ENCODE results near the gene NEDD9.

Gene NEDD9

GRCh38 chr6:11174242-11174611 lies 58.2 kb downstream of the NEDD9 start:
- H3K36me3 Mint-ChIP-seq = no peaks in the 10 kb centered on the region
- H3K4me3 Mint-ChIP-seq = no peak overlapping the region
- H3K9me3 Mint-ChIP-seq = no peaks in the 10 kb centered on the region
- peaks cover 14% of the 10 kb centered on the region for H3K4me1 Mint-ChIP-seq
- peak in 1 of 2 donors; percentile 45 for DNase-seq (ENCODE audit: low spot score in 2 of 2)
- H3K27ac Mint-ChIP-seq = no peak overlapping the region
- ATAC-seq = no peak

GRCh38 chr6:11172501-11173327 lies 59.8 kb downstream of the NEDD9 start:
- Mint-ChIP-seq H3K4me1 (peaks cover 19% of the 10 kb centered on the region), H3K36me3 (no peaks in the 10 kb centered on the region), H3K4me3 (peak overlapping the region; percentile 41), H3K9me3 (no peaks in the 10 kb centered on the region), H3K27ac (peak overlapping the region; percentile 57)
- peak; percentile 61 for ATAC-seq
- DNase-seq (ENCODE audit: low spot score in 2 of 2) = peak; percentile 74 to 92

- Mint-ChIP-seq H3K9me3 (no peaks in the 10 kb centered on the region), H3K27ac (no peak overlapping the region), H3K4me3 (peak overlapping the region; percentile 41), H3K4me1 (peaks cover 19% of the 10 kb centered on the region), H3K36me3 (no peaks in the 10 kb centered on the region)
- no peak for DNase-seq (ENCODE audit: low spot score in 2 of 2)
- no peak for ATAC-seq
These were observed 60.5 kb downstream of the NEDD9 start for GRCh38 chr6:11171952-11172351.

GRCh38 chr6:11168091-11168635 lies 64.3 kb downstream of the NEDD9 start:
- Mint-ChIP-seq H3K36me3 (no peaks in the 10 kb centered on the region), H3K9me3 (no peaks in the 10 kb centered on the region), H3K4me1 (peaks cover 44% of the 10 kb centered on the region), H3K4me3 (no peak overlapping the region), H3K27ac (peak overlapping the region; percentile 38)
- DNase-seq (ENCODE audit: low spot score in 2 of 2) (no peak), ATAC-seq (no peak)

- Mint-ChIP-seq H3K27ac (no peak overlapping the region), H3K4me1 (peaks cover 39% of the 10 kb centered on the region), H3K4me3 (no peak overlapping the region), H3K9me3 (no peaks in the 10 kb centered on the region), H3K36me3 (no peaks in the 10 kb centered on the region)
- DNase-seq (ENCODE audit: low spot score in 2 of 2) (no peak), ATAC-seq (no peak)
These were observed 65.5 kb downstream of the NEDD9 start for GRCh38 chr6:11166948-11167347.

- Mint-ChIP-seq H3K4me3 (no peak overlapping the region), H3K9me3 (no peaks in the 10 kb centered on the region), H3K36me3 (no peaks in the 10 kb centered on the region), H3K27ac (peak overlapping the region; percentile 73), H3K4me1 (peaks cover 43% of the 10 kb centered on the region)
- DNase-seq (ENCODE audit: low spot score in 2 of 2) (no peak), ATAC-seq (peak; percentile 51)
These were observed 67.5 kb downstream of the NEDD9 start for GRCh38 chr6:11164717-11165646.

- peak; percentile 92 for ATAC-seq
- peak overlapping the region; percentile 73 for H3K27ac Mint-ChIP-seq
- H3K9me3 Mint-ChIP-seq = no peaks in the 10 kb centered on the region
- peaks cover 40% of the 10 kb centered on the region for H3K4me1 Mint-ChIP-seq
- no peak overlapping the region for H3K4me3 Mint-ChIP-seq
- no peaks in the 10 kb centered on the region for H3K36me3 Mint-ChIP-seq
- DNase-seq (ENCODE audit: low spot score in 2 of 2) = peak in 1 of 2 donors; percentile 64
These were observed 68.5 kb downstream of the NEDD9 start for GRCh38 chr6:11163932-11164331.

GRCh38 chr6:11162262-11162661 lies 70.2 kb downstream of the NEDD9 start:
- H3K9me3 Mint-ChIP-seq = no peaks in the 10 kb centered on the region
- no peak for ATAC-seq
- no peak for DNase-seq (ENCODE audit: low spot score in 2 of 2)
- no peak overlapping the region for H3K4me3 Mint-ChIP-seq
- H3K27ac Mint-ChIP-seq = no peak overlapping the region
- H3K4me1 Mint-ChIP-seq = peaks cover 37% of the 10 kb centered on the region
- H3K36me3 Mint-ChIP-seq = no peaks in the 10 kb centered on the region

GRCh38 chr6:11161031-11161956 lies 71.2 kb downstream of the NEDD9 start:
- Mint-ChIP-seq H3K9me3 (no peaks in the 10 kb centered on the region), H3K4me1 (peaks cover 37% of the 10 kb centered on the region), H3K36me3 (no peaks in the 10 kb centered on the region), H3K27ac (no peak overlapping the region), H3K4me3 (no peak overlapping the region)
- DNase-seq (ENCODE audit: low spot score in 2 of 2) (no peak), ATAC-seq (no peak)

GRCh38 chr6:11160199-11160598 lies 72.3 kb downstream of the NEDD9 start:
- ATAC-seq (no peak), DNase-seq (ENCODE audit: low spot score in 2 of 2) (no peak)
- Mint-ChIP-seq H3K4me1 (peaks cover 29% of the 10 kb centered on the region), H3K27ac (no peak overlapping the region), H3K36me3 (no peaks in the 10 kb centered on the region), H3K9me3 (no peaks in the 10 kb centered on the region), H3K4me3 (no peak overlapping the region)

GRCh38 chr6:11155589-11155988 lies 76.9 kb downstream of the NEDD9 start:
- H3K36me3 Mint-ChIP-seq = no peaks in the 10 kb centered on the region
- ATAC-seq (no peak), DNase-seq (ENCODE audit: low spot score in 2 of 2) (no peak)
- no peak overlapping the region for H3K27ac Mint-ChIP-seq
- H3K4me3 Mint-ChIP-seq = no peak overlapping the region
- H3K9me3 Mint-ChIP-seq = no peaks in the 10 kb centered on the region
- no peaks in the 10 kb centered on the region for H3K4me1 Mint-ChIP-seq

GRCh38 chr6:11153447-11153846 lies 79.0 kb downstream of the NEDD9 start:
- Mint-ChIP-seq H3K4me1 (no peaks in the 10 kb centered on the region), H3K9me3 (no peaks in the 10 kb centered on the region), H3K36me3 (no peaks in the 10 kb centered on the region), H3K4me3 (peak overlapping the region; percentile 53), H3K27ac (no peak overlapping the region)
- no peak for ATAC-seq
- DNase-seq (ENCODE audit: low spot score in 2 of 2) = no peak

- no peak for DNase-seq (ENCODE audit: low spot score in 2 of 2)
- H3K36me3 Mint-ChIP-seq = no peaks in the 10 kb centered on the region
- H3K9me3 Mint-ChIP-seq = no peaks in the 10 kb centered on the region
- H3K27ac Mint-ChIP-seq = no peak overlapping the region
- no peak for ATAC-seq
- H3K4me3 Mint-ChIP-seq = no peak overlapping the region
- H3K4me1 Mint-ChIP-seq = no peaks in the 10 kb centered on the region
These were observed 79.9 kb downstream of the NEDD9 start for GRCh38 chr6:11152581-11152980.

- Mint-ChIP-seq H3K36me3 (no peaks in the 10 kb centered on the region), H3K4me1 (no peaks in the 10 kb centered on the region), H3K4me3 (no peak overlapping the region), H3K9me3 (no peaks in the 10 kb centered on the region), H3K27ac (no peak overlapping the region)
- no peak for DNase-seq (ENCODE audit: low spot score in 2 of 2)
- ATAC-seq = no peak
These were observed 81.0 kb downstream of the NEDD9 start for GRCh38 chr6:11151488-11151887.

GRCh38 chr6:11149551-11149950 lies 82.9 kb downstream of the NEDD9 start:
- no peak overlapping the region for H3K4me3 Mint-ChIP-seq
- peaks cover 2% of the 10 kb centered on the region for H3K4me1 Mint-ChIP-seq
- H3K9me3 Mint-ChIP-seq = no peaks in the 10 kb centered on the region
- DNase-seq (ENCODE audit: low spot score in 2 of 2) (no peak), ATAC-seq (no peak)
- no peak overlapping the region for H3K27ac Mint-ChIP-seq
- no peaks in the 10 kb centered on the region for H3K36me3 Mint-ChIP-seq

Measured in stimulated activated effector memory CD8-positive, alpha-beta T cell treated with anti-CD3 and anti-CD28 coated beads, Interleukin-12 subunit alpha, Interleukin-12 subunit beta, amount 100 ng/mL, for 72 hours (primary cell).